Activated CD4-positive, alpha-beta T cell treated with anti-CD3 and anti-CD28 coated beads for 48 hours (primary cell): ENCODE measurements around the gene ALG3.
"Not testable (repeated sequence)": the region's sequence is repeated elsewhere in the genome, so short reads cannot be mapped to it uniquely, and the experiment has no call there.

ENCODE experiments used
- DNase-seq: peaks from one replicate; pipeline ENCODE4 v3.0.0-alpha.2; 2020

Gene ALG3

GRCh38 chr3:184248454-184249411, at the start of gene ALG3:
Gene ALG3, minus strand, starts transcription at chr3:184248962. Its CDS starts 22 bp downstream, at chr3:184248940.
- DNase-seq: peak; percentile 92

GRCh38 chr3:184296616-184297015, 47.9 kb upstream of the ALG3 start:
- no peak for DNase-seq

- DNase-seq: no peak
Measured at GRCh38 chr3:184295771-184296170, 47.0 kb upstream of the ALG3 start.

GRCh38 chr3:184291738-184292445, 43.1 kb upstream of the ALG3 start:
- no peak for DNase-seq

GRCh38 chr3:184291044-184291737, 42.4 kb upstream of the ALG3 start:
- DNase-seq: no peak

GRCh38 chr3:184290331-184290730, 41.6 kb upstream of the ALG3 start:
- no peak for DNase-seq

GRCh38 chr3:184289426-184289938, 40.7 kb upstream of the ALG3 start:
- peak; percentile 81 for DNase-seq

GRCh38 chr3:184284696-184285095, 35.9 kb upstream of the ALG3 start:
- peak; percentile 52 for DNase-seq

- no peak for DNase-seq
Measured at GRCh38 chr3:184283681-184284080, 34.9 kb upstream of the ALG3 start.

- DNase-seq: no peak
Measured at GRCh38 chr3:184282941-184283340, 34.2 kb upstream of the ALG3 start.

- no peak for DNase-seq
Measured at GRCh38 chr3:184277366-184277765, 28.6 kb upstream of the ALG3 start.

- no peak for DNase-seq
Measured at GRCh38 chr3:184275961-184276910, 27.5 kb upstream of the ALG3 start, which contains the start of gene ECE2. Gene ECE2, plus strand, starts transcription at chr3:184276022. Its CDS starts 132 bp downstream, at chr3:184276154.

- DNase-seq: no peak
Measured at GRCh38 chr3:184275381-184275701, 26.6 kb upstream of the ALG3 start.

- no peak for DNase-seq
Measured at GRCh38 chr3:184272269-184272668, 23.5 kb upstream of the ALG3 start.

GRCh38 chr3:184267249-184267648, 18.5 kb upstream of the ALG3 start:
- DNase-seq: not testable (repeated sequence)

- no peak for DNase-seq
Measured at GRCh38 chr3:184262764-184263179, 14.0 kb upstream of the ALG3 start.

- peak; percentile 47 for DNase-seq
Measured at GRCh38 chr3:184261854-184262763, 13.3 kb upstream of the ALG3 start.

GRCh38 chr3:184261270-184261853, 12.6 kb upstream of the ALG3 start, which contains the start of gene CAMK2N2:
Gene CAMK2N2, minus strand, starts transcription at chr3:184261553. Its CDS starts 268 bp downstream, at chr3:184261285.
- DNase-seq: peak; percentile 58

GRCh38 chr3:184260724-184261269, 12.0 kb upstream of the ALG3 start:
- no peak for DNase-seq
